SK-N-SH (cell line): Measurements from ENCODE around the gene OR10A3.

Experiments used
- FOXJ3 ChIP-seq: sonication (generic); formaldehyde crosslinking; IDR thresholded peaks from 2 replicates; pipeline ENCODE4 v1.5.1; 2020; ENCODE audit warnings: mild to moderate bottlenecking, missing genetic modification reagents
- GABPA ChIP-seq: IDR thresholded peaks from 2 replicates; pipeline ENCODE4 v1.4.0; 2012; ENCODE audit warnings: low read depth, mild to moderate bottlenecking
- POLR2AphosphoS5 ChIP-seq: IDR thresholded peaks from 2 replicates; pipeline ENCODE4 v1.6.1; 2012; ENCODE audit warnings: low read depth, low read length
- RAD21 ChIP-seq: IDR thresholded peaks from 2 replicates; pipeline ENCODE4 v1.6.1; 2012; ENCODE audit warnings: mild to moderate bottlenecking, low read length
- SMC3 ChIP-seq: IDR thresholded peaks from 2 replicates; pipeline ENCODE4 v1.6.1; 2012; ENCODE audit warnings: low read depth, low read length, improper control_type of control experiment
- TAF1 ChIP-seq: IDR thresholded peaks from 2 replicates; pipeline ENCODE4 v1.6.1; 2012; ENCODE audit warnings: low read depth, mild to moderate bottlenecking, low read length, moderate library complexity, borderline replicate concordance
- TF ChIP-seq, protein P1 (sequence below): fragments of 200-600 bp; sonication (generic); IDR thresholded peaks from 2 replicates; pipeline ENCODE4 v1.6.1; 2017; ENCODE audit warnings: antibody characterized with exemption, mild to moderate bottlenecking, moderate library complexity
- TF ChIP-seq, protein P2 (sequence below): IDR thresholded peaks from 2 replicates; pipeline ENCODE4 v1.4.0; 2012; ENCODE audit warnings: low read depth
- TF ChIP-seq, protein P3 (sequence below): IDR thresholded peaks from 2 replicates; pipeline ENCODE4 v1.4.0; 2012; ENCODE audit warnings: low read depth, borderline replicate concordance
- TF ChIP-seq, protein P4 (sequence below): IDR thresholded peaks from 2 replicates; pipeline ENCODE4; 2012

DNA sequence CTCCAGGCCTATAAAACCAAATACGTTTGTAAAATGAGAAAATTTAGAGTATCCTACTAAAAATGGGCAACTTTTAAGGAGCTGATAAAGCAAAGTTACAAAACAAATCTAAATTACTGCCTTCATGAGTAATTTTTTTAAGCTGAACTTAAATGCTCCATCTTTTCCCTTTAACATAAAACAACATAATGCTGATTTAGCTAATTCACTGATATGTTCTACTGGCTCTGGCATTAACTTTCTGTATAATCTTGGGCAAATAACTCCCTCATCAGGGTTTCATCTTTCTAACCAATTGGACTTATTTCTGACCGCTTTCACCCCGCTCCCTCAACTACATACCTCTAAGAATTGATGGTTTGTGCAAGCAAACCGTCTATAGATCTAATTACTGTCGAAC lies 362 bp downstream of the OR10A3 start:
- TF ChIP-seq, protein P1, sequence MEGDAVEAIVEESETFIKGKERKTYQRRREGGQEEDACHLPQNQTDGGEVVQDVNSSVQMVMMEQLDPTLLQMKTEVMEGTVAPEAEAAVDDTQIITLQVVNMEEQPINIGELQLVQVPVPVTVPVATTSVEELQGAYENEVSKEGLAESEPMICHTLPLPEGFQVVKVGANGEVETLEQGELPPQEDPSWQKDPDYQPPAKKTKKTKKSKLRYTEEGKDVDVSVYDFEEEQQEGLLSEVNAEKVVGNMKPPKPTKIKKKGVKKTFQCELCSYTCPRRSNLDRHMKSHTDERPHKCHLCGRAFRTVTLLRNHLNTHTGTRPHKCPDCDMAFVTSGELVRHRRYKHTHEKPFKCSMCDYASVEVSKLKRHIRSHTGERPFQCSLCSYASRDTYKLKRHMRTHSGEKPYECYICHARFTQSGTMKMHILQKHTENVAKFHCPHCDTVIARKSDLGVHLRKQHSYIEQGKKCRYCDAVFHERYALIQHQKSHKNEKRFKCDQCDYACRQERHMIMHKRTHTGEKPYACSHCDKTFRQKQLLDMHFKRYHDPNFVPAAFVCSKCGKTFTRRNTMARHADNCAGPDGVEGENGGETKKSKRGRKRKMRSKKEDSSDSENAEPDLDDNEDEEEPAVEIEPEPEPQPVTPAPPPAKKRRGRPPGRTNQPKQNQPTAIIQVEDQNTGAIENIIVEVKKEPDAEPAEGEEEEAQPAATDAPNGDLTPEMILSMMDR: no peak
- no peak for TF ChIP-seq FOXJ3 (CRISPR knock-in tag)
- TF ChIP-seq SMC3: no peak
- no peak for TF ChIP-seq POLR2AphosphoS5
- TF ChIP-seq, protein P2, sequence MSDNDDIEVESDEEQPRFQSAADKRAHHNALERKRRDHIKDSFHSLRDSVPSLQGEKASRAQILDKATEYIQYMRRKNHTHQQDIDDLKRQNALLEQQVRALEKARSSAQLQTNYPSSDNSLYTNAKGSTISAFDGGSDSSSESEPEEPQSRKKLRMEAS: no peak
- no peak for TF ChIP-seq TAF1
- TF ChIP-seq, protein P3, sequence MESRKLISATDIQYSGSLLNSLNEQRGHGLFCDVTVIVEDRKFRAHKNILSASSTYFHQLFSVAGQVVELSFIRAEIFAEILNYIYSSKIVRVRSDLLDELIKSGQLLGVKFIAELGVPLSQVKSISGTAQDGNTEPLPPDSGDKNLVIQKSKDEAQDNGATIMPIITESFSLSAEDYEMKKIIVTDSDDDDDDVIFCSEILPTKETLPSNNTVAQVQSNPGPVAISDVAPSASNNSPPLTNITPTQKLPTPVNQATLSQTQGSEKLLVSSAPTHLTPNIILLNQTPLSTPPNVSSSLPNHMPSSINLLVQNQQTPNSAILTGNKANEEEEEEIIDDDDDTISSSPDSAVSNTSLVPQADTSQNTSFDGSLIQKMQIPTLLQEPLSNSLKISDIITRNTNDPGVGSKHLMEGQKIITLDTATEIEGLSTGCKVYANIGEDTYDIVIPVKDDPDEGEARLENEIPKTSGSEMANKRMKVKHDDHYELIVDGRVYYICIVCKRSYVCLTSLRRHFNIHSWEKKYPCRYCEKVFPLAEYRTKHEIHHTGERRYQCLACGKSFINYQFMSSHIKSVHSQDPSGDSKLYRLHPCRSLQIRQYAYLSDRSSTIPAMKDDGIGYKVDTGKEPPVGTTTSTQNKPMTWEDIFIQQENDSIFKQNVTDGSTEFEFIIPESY: no peak
- TF ChIP-seq RAD21: no peak
- TF ChIP-seq, protein P4, sequence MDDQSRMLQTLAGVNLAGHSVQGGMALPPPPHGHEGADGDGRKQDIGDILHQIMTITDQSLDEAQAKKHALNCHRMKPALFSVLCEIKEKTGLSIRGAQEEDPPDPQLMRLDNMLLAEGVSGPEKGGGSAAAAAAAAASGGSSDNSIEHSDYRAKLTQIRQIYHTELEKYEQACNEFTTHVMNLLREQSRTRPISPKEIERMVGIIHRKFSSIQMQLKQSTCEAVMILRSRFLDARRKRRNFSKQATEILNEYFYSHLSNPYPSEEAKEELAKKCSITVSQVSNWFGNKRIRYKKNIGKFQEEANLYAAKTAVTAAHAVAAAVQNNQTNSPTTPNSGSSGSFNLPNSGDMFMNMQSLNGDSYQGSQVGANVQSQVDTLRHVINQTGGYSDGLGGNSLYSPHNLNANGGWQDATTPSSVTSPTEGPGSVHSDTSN: no peak
- TF ChIP-seq GABPA: no peak
